ENCODE data around the gene CCNY.

- no peak for TF ChIP-seq EP300 (IDR thresholded peaks at IDR 0.05)
- TF ChIP-seq POLR2A (IDR thresholded peaks at IDR 0.05), result no peak
Observed at GRCh38 chr10:35452847-35453246, 116.5 kb downstream of the CCNY start.
